ENCODE results near the gene GPR18. TPM values are rescaled to one million over a fixed set of nuclear protein-coding genes. Genes with fewer than 3 reads are reported as not detected.
A peak's percentile ranks its signal among the peaks of the same experiment; 100 is the strongest.

Gene GPR18
- total and polyA plus RNA-seq, 9 of the 15 experiments (the other 6 are each of a cell fraction or from before 2014, with no cell fraction given): 0.75 TPM; not detected in 8

DNA sequence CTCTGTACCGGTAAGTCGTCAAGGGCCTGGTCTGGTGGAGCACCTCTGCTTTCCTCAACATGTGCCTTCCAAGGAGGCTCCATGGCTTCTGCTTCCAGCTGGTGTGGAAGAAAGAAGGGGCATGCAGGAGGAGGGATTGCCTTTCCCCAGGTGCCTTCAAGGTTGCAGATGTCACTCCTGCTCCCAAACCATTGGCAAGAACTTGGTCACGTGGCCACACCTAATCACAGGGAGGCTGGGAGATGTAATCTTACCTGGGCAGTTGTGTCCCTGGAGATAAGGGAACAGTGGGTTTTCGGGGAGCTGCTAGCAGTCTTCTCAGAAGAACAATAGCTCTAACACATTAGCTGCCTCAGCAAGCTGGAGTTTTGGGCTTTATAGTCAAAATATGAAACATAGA lies 9.7 kb upstream of the GPR18 start (continued):
- TF ChIP-seq ZNF707 (CRISPR knock-in tag; conservative IDR thresholded peaks at IDR 0.05): no peak
- no peak for TF ChIP-seq MIER1 (IDR thresholded peaks at IDR 0.05; ENCODE audit: low read depth)
- no peak for TF ChIP-seq ZBED1 (IDR thresholded peaks at IDR 0.05)
- TF ChIP-seq POLR3A (IDR thresholded peaks at IDR 0.05; ENCODE audit: borderline replicate concordance, extremely low read depth, insufficient read depth, insufficient read length): no peak
- no peak for TF ChIP-seq ESRRA (IDR thresholded peaks at IDR 0.05; ENCODE audit: borderline replicate concordance, low read depth)
- no peak for TF ChIP-seq U2AF1 (optimal IDR thresholded peaks at IDR 0.05; ENCODE audit: low read depth, low read length)
- no peak for TF ChIP-seq MCM5 (IDR thresholded peaks at IDR 0.05; ENCODE audit: low read depth)
- no peak for TF ChIP-seq HNRNPUL1 (IDR thresholded peaks at IDR 0.05; ENCODE audit: low read length)
- no peak for TF ChIP-seq ZKSCAN8 (CRISPR knock-in tag; IDR thresholded peaks at IDR 0.05)
- no peak for TF ChIP-seq SP1 (CRISPR knock-in tag; IDR thresholded peaks at IDR 0.05)
- TF ChIP-seq CTBP1 (IDR thresholded peaks at IDR 0.05; ENCODE audit: borderline replicate concordance): peak; percentile 67; the same call in 1 of the 2 replicates
- no peak for TF ChIP-seq NCOA1 (IDR thresholded peaks at IDR 0.05; ENCODE audit: low read depth)
- TF ChIP-seq PRMT5 (CRISPR knock-in tag; IDR thresholded peaks at IDR 0.05): no peak
- no peak for TF ChIP-seq SRSF1 (IDR thresholded peaks at IDR 0.05; ENCODE audit: low read depth, low read length)
- TF ChIP-seq ZNF121 (CRISPR knock-in tag; conservative IDR thresholded peaks at IDR 0.05): no peak
- no peak for TF ChIP-seq ZNF764 (CRISPR knock-in tag; IDR thresholded peaks at IDR 0.05; ENCODE audit: low read depth)
- no peak for TF ChIP-seq HDGF (IDR thresholded peaks at IDR 0.05)
- TF ChIP-seq, protein P1, sequence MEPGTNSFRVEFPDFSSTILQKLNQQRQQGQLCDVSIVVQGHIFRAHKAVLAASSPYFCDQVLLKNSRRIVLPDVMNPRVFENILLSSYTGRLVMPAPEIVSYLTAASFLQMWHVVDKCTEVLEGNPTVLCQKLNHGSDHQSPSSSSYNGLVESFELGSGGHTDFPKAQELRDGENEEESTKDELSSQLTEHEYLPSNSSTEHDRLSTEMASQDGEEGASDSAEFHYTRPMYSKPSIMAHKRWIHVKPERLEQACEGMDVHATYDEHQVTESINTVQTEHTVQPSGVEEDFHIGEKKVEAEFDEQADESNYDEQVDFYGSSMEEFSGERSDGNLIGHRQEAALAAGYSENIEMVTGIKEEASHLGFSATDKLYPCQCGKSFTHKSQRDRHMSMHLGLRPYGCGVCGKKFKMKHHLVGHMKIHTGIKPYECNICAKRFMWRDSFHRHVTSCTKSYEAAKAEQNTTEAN (CRISPR knock-in tag; IDR thresholded peaks at IDR 0.05): no peak
- TF ChIP-seq, protein P2, sequence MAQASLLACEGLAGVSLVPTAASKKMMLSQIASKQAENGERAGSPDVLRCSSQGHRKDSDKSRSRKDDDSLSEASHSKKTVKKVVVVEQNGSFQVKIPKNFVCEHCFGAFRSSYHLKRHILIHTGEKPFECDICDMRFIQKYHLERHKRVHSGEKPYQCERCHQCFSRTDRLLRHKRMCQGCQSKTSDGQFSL (CRISPR knock-in tag; IDR thresholded peaks at IDR 0.05): no peak
- TF ChIP-seq, protein P2 (tag; IDR thresholded peaks at IDR 0.05): no peak
- TF ChIP-seq OTX1 (CRISPR knock-in tag; IDR thresholded peaks at IDR 0.05): no peak
- no peak for TF ChIP-seq SRSF9 (IDR thresholded peaks at IDR 0.05; ENCODE audit: borderline replicate concordance, low read depth, low read length)
- TF ChIP-seq SIRT6 (IDR thresholded peaks at IDR 0.05; ENCODE audit: low read depth, low read length): no peak
- no peak for TF ChIP-seq ZNF584 (CRISPR knock-in tag; IDR thresholded peaks at IDR 0.05; ENCODE audit: low read depth)
- no peak for TF ChIP-seq XRCC5 (IDR thresholded peaks at IDR 0.05; ENCODE audit: low read depth, low read length)
- no peak for TF ChIP-seq ZNF696 (CRISPR knock-in tag; conservative IDR thresholded peaks at IDR 0.05)
- no peak for TF ChIP-seq MAFF (IDR thresholded peaks at IDR 0.05; ENCODE audit: low read length)
- no peak for TF ChIP-seq STAG1 (CRISPR knock-in tag; IDR thresholded peaks at IDR 0.05; ENCODE audit: borderline replicate concordance)
- TF ChIP-seq BMI1 (IDR thresholded peaks at IDR 0.05; ENCODE audit: low read length): no peak
- TF ChIP-seq, protein P3, sequence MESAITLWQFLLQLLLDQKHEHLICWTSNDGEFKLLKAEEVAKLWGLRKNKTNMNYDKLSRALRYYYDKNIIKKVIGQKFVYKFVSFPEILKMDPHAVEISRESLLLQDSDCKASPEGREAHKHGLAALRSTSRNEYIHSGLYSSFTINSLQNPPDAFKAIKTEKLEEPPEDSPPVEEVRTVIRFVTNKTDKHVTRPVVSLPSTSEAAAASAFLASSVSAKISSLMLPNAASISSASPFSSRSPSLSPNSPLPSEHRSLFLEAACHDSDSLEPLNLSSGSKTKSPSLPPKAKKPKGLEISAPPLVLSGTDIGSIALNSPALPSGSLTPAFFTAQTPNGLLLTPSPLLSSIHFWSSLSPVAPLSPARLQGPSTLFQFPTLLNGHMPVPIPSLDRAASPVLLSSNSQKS (CRISPR knock-in tag; IDR thresholded peaks at IDR 0.05): no peak
- no peak for TF ChIP-seq ZNF79 (CRISPR knock-in tag; IDR thresholded peaks at IDR 0.05; ENCODE audit: low read depth)
- no peak for TF ChIP-seq CCAR2 (IDR thresholded peaks at IDR 0.05; ENCODE audit: low read depth, low read length)
